Smooth muscle cell of the brain vasculature (primary cell): ENCODE results near the gene FBF1.
"Not testable (repeated sequence)": the region's sequence is repeated elsewhere in the genome, so short reads cannot be mapped to it uniquely, and the experiment has no call there.

ENCODE experiments used
- DNase-seq: peaks from one replicate; pipeline ENCODE4 v3.0.0-alpha.2; 2012; ENCODE audit warnings: low read depth, low spot score

The FBF1 gene

DNA sequence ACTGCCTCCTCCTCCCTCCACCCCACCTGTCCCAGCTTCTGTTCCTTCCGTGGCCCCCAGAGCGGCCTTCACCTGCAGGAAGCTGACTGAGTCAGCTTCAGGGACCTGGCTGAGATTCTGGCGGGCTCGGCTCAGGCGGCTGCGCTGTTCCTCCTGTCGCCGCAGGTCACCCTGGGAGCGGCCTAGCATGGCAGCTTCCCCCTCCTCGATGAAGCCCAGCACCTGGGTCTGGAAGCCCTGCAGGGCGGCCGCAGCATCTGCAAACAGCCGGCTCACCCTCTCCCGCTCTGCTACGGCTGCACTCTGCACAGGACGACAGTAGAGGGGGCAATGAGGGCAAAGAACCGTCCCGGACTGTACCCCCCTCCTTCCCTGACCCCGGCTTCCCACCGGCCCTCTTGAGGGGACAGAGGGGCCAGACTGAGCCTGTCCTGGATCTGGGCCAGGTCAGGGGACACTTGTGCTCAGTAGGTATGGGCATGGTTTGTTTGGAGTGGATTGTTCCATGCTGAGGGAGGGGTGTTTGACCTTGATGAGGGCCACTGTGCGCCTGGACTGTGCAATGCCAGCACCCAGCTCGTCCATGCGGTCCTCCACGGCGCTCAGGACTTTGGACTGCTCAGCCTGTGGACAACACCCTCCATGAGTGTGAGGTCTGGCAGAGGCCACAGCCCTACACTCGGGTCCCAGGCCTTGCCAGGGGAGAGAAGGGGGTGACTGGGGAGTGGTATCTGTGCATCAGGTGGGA is 64.5 kb downstream of the FBF1 start:
- no peak for DNase-seq

DNA sequence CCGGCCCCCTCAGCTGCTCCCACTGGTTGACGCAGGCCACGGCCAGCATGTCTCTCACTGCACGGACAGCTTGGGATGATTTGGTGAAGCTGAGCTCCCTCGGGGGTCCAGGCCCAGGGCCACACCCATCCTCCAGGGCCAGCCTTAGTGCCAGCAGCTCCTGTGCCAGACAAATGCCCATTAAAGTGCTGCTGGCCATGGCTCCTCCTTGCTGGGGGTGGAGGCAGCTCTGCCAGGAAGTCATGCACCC is 65.0 kb downstream of the FBF1 start:
- no peak for DNase-seq

DNA sequence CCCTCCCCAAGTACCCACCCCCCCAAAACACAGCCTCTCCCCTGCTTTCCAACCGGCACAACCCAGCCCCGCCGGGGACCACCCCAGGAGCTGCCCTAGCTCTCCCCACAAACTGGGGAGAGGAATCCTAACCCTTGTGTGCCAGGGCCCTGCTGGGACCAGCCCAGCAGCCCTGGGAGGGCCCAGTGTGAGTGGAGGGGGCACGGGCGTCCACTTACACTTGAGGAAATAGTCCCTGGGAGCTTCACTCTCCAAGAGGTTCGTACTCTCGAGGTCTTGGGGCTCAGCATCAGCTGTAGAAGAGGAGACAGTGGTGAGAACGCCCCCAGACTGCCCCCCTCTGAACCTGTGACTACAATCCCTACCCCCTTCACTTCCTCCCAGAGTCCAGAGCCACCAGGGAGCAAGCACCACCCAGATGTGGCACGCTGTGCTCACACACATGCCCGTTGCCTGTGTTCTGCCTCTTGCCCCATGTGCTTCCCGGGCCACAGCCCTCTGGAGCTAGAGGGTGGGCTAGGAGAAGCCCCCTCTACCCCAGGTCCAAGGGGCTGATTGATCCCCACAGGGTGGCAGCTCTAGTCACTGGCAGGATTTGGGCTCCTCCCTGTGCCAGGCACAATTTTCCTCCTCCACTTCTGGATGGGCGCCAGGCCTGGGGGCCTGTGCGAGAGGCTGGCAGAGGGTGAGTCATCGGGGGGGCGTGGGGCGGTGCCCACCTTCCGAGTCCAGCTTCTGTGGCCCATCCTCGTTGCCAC is 65.5 kb downstream of the FBF1 start:
- DNase-seq = no peak

DNA sequence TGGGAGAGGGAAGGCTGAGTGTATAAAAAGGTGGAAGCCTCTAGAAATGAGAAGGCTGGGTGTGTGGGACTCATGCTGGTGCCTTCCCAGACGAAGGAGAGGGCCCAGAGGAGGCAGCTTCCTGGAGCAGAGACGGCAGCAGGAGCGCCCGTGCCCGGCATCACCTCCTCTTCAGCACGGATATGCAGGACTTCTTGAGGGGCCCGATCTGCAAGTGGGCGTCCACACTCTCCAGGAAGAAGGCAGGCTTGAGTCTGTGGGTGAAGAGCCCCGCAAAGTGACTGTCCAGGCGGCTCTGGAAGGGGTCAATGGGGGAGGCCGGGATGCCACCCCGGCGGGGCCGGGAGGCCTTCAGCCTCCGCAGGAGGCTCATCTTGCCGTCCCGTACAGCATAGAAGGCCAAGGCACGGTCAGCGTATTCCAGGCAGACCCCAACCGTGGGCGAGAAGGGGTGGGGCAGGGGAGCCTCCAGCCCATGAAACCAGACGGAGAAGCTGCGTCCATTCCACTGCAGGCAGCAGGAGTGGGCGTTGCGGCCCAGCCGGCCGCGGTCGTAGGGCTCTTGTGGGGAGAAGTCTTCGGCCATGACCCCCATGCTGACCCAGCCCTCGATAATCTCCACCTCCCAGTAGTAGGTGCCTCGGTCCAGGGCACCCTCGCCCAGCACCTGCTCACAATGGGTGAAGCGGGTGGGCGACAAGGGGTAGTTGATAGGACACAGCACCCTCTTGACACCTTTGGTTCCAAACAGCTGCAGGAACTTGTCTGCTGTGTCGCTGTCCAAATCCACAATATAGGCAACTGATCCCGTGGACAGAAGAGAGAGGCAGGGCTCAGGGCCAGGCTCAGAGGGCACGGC is 66.3 kb downstream of the FBF1 start:
- DNase-seq = no peak

DNA sequence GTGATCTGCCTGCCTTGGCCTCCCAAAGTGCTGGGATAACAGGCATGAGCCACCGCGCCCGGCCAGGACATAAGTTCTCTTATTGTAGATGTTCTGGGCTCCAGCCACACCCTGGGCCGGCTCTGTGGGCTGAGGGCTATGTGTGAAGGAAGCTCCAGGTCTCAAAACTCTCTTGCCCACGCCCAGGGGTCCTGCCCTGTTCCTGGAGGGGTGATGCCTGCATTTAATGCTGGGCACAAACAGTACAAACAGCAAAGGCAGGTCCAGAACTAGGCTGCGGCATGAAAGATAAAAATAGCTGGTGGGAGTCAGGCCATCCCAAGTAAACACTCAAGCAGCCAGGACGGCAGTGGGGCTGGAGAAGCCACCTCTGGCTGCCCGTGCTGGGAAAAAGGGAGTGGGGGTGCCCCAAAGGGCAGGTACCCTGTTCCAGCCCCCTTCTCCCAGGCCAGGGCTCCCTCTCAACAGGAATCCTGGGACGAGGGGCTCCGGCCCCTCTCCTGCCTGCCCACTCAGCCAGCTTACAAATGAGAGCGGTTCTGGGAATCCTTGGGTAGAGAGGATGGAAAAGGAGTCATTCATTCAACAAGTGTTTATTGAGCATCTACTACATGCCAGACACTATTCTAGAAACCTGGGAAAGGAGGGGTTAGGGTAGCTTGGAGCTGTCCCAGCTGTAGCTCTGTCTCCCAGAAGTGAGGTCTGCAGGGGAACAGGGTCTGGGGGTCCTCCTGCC is 67.1 kb downstream of the FBF1 start:
- DNase-seq = no peak

DNA sequence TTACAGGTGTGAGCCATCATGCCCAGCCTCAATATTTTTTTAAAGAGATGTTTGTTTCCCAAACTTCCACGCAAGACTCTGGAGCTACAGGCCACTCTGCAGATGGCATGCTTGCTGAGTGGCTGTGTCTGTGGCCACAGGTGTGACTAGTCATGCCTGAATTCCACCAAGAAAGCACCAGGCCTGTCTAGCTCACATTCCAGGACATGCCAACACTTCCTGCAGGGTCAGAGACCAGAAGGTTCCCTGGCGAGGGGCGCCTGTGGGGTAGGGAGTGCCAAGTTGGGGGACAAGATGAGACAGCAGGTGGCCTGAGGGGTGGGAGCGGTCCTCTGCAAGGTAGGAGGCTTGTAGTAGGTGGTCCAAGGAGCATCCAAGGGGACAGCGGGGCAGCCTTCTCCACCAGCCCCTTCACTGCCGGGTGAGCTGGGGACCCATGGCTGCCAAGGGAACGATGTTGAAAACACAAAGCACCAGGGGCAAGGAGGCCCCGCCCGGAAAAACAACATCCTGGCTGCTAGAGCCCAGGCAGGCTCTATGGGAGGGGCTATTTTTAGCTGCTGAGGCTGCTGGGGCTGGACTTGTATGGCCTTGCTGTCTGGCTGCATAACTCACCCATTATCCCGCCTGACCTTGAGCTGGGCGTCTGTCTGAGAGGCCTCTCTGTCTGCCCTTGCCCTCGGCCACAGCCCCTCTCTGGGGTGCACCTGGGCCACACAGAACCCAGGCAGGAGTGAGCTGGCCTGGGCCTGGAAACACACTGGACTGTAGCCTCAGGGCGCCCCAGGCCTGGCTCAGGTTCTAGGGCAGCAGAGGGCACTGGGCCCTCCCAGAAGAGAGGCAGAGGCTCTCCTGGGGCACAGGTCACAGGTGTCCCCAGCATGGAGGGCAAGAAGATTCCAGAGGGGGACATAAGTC is 68.1 kb downstream of the FBF1 start:
- no peak for DNase-seq

DNA sequence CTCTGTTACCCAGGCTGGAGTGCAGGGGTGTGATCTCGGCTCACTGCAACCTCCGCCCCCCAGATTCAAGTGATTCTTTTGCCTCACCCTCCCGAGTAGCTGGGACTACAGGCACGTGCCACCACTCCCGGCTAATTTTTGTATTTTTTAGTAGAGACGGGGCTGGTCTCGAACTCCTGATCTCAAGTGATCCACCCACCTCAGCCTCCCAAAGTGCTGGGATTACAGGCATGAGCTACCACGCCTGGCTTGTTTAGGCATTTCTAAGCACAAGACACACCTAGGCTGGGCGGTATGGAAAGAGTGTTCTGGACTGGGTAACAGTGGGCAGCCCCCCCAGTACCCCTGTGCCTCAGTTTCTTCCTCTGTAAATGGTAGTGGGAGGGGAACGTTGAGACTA is 70.6 kb downstream of the FBF1 start:
- DNase-seq = not testable (repeated sequence)

DNA sequence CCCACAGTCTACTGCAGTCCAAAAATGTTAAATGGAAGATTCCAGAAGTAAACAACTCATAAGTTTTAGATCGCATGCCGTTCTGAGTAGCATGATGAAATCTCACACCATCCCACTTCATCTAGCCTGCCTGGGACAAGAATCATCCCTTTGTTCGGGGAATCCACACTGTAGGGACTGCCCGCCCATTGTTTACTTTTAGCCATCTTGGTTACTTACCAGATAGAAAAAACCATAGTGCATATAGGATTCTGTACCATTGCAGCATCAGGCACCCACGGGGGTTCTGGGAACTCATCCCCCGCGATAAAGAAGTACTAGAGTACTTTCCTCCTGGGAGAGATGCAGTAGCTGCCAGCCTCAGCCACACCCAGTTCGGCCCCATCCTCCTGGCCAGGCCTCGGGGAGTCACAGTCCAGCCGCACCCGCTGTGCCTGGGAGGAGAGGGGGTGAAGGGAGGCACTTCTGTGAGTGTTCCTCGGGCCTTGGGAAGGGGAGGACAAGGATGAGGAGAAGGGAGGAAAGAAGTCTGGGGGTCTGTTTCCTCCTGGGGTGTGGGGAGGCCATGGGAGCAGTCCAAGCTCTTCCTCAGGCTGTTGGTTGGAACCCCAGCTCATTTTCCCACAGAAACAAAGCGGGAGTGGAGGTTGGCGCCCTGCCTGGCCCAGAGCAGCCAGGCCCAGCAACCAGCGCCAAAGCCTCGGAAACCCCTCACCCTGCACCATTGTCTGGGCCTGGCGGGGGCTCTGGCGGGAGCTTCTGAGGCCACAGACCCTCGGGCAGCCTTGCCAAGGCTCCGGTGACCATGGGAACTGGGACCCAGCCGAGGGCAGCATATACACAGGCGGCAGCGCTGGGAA is 71.3 kb downstream of the FBF1 start:
- no peak for DNase-seq

DNA sequence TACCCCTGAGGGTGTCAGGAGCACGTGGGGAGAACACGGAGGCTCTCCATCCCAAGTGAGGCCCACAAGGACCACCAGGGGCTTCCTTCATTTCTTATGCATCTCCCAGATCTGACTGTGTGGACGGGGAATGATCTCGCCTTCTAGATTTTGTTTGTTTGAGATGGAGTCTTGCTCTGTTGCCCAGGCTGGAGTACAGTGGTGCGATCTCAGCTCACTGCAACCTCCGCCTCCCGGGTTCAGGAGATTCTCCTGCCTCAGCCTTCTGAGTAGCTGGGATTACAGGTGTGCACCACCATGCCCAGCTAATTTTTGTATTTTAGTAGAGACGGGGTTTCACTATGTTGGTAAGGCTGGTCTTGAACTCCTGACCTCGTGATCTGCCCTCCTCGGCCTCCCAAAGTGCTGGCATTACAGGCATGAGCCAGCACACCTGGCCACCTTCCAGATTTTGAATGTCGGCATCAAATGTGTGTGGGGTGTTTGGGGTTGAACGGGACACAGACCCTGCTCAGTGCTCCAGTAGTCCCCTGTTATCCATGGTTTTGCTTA is 72.0 kb downstream of the FBF1 start:
- not testable (repeated sequence) for DNase-seq

DNA sequence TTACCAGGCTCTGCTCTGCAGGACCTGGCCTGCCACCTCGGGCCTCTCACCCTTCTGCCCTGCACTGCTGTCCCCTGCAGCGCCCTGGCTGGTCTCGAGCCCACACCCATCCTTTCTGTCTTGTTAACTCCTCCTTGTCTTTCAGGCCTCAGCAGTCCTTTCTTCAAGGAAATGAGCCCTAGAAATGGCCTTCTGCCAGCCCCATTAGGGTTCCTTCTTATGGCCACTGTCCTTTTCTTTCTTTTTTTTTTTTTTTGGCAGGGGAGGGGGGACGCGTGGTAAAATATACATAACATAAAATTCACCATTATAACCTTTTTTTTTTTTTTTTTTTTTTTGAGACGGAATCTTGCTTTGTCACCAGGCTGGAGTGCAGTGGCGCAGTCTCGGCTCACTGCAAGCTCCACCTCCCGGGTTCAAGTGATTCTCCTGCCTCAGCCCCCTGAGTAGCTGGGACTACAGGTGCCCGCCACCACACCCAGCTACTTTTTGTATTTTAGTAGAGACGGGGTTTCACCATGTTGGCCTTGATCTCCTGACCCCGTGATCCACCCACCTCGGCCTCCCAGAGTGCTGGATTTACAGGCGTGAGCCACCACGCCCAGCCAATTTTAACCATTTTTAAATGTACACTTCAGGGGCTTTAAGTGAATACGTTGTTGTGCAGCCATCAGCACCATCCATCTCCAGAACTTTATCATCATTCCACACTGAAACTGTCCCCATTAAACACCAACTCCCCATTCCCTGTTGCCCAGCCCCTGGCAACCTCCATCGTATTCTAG is 75.2 kb downstream of the FBF1 start:
- DNase-seq = not testable (repeated sequence)

DNA sequence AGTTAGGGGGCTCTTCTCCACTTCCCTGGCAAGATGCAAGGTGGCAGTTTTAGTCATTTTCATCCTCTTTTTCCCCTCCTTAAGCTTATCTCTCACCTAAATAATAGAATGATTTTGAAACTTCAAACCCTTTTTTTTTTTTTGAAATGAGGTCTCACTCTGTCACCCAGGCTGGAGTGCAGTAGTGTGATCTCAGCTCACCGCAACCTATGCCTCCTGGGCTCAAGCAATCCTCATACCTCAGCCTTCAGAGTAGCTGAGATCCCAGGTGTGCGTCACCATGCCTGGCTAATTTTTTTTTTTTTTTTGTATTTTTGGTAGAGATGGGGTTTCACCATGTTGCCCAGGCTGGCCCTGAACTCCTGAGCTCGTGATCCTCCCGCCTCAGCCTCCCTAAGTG is 76.0 kb downstream of the FBF1 start:
- DNase-seq = not testable (repeated sequence)

DNA sequence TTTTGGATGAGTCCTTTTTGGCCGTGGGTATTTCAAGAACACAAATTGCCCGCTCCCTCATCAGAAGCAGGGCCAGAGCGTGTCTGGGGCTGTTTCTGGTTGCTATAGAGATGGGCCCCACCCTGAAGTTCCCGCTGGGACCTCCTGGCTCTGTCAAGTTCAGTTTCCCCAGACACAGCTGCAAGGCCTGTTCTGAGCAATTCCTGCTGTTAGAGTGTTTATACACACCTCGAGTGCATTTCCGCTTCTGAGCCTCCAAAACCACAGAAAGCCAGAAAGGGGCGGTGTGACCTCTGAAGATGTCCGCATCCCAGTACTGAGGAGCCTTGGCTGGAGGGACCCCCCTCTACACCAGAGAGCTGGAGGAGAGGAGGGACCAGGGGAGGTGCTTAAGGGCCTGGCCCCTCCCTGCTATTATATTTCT is 76.4 kb downstream of the FBF1 start:
- peak; percentile 95 for DNase-seq

DNA sequence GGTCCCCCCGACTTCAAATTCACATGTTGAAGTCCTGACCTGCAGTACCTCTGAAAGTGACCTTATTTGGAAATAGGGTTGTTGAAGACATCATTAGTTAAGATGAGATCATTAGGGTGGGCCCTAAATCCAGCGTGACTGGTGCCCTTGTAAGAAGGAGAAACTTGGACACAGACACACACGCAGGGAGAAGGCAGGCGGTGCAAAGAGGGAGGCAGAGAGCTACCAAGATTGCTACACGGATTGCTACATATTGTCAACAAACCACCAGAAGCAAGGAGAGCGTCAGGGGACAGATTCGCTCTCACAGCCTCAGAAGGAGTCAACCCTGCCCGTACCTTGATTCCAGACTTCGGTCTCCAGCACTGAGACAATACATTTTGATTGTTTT is 78.9 kb downstream of the FBF1 start:
- DNase-seq = no peak
